Endothelial cell of umbilical vein (primary cell): ENCODE results near the gene HDLBP. TPM values are rescaled to one million over a fixed set of nuclear protein-coding genes. Genes with fewer than 3 reads are reported as not detected.

Source experiments
- BruUV-seq: library from RNA; stranded (reverse); fragments of 400-500 nt; replicated peaks from 2 replicates; lab custom pipeline; 2021; lab: Mats Ljungman, UMichigan
- CTCF ChIA-PET: fragments of 300-600, 350-600 bp; sonication (Branson Sonifier 250); formaldehyde crosslinking; loops from one replicate; lab custom pipeline; 2021; ENCODE audit warnings: antibody characterized with exemption, inconsistent platforms; lab: Charles Lee
- POLR2A ChIA-PET: fragments of 300-600, 350-600 bp; sonication (Branson Sonifier 250); formaldehyde crosslinking; loops from one replicate; lab custom pipeline; 2021; ENCODE audit warnings: antibody characterized with exemption, inconsistent platforms; lab: Charles Lee
- DNase-seq: peaks from one replicate; pipeline ENCODE4 v3.0.0-alpha.2; 2011; ENCODE audit warnings: low read depth, low spot score
- FAIRE-seq: peaks from 2 replicates; lab custom pipeline; 2011; peaks lifted over from hg19 to GRCh38; lab: Jason Lieb, UNC
- H2AFZ ChIP-seq: 2 replicates; pipeline ENCODE4 v1.6.0; 2012; ENCODE audit warnings: low read depth, low read length, control low read depth, inconsistent platforms
- H3K27ac ChIP-seq: 2 replicates; pipeline ENCODE4 v1.5.1; 2011; ENCODE audit warnings: low read depth, mild to moderate bottlenecking, control low read depth, low read length, moderate library complexity; ENCODE audit not compliant: insufficient read depth
- H3K27me3 ChIP-seq, 2 experiments: 2 replicates each; pipeline versions ENCODE4 v1.6.0 to v1.6.1; 2011; ENCODE audit warnings: low read length in 2 of 2, mixed read lengths in 1 of 2; ENCODE audit not compliant: control insufficient read depth in 2 of 2, insufficient read depth in 2 of 2
- H3K36me3 ChIP-seq, 2 experiments: 2 replicates in 1 of 2; 3 replicates in 1 of 2; pipeline ENCODE4 v1.5.1; 2011; ENCODE audit warnings: low read length in 2 of 2, mild to moderate bottlenecking in 1 of 2, moderate library complexity in 1 of 2; ENCODE audit not compliant: control insufficient read depth in 2 of 2, insufficient read depth in 2 of 2; ENCODE audit errors: extremely low read depth in 1 of 2
- H3K4me1 ChIP-seq: 3 replicates; pipeline ENCODE4 v1.5.1; 2011; ENCODE audit warnings: mild to moderate bottlenecking, low read length; ENCODE audit not compliant: control insufficient read depth, insufficient read depth; ENCODE audit errors: extremely low read depth
- H3K4me2 ChIP-seq: 2 replicates; pipeline ENCODE4 v1.6.1; 2011; ENCODE audit warnings: low read length, control low read depth, mixed read lengths; ENCODE audit not compliant: insufficient read depth
- H3K4me3 ChIP-seq, 3 experiments: fragments of 200-600 bp in 1 of 3; sonication (generic), shearing (Covaris generic) in 1 of 3; replicated peaks in 1 of 3; 2 replicates each; pipeline ENCODE4 v1.5.1; 2011 to 2016; ENCODE audit warnings: control low read depth in 3 of 3, low read length in 3 of 3, mild to moderate bottlenecking in 2 of 3, inconsistent platforms in 1 of 3, low read depth in 1 of 3, moderate library complexity in 1 of 3; ENCODE audit not compliant: insufficient read depth in 1 of 3
- H3K79me2 ChIP-seq: 2 replicates; pipeline ENCODE4 v1.6.0; 2012; ENCODE audit warnings: low read length, inconsistent platforms; ENCODE audit not compliant: control insufficient read depth, insufficient read depth
- H3K9ac ChIP-seq: replicated peaks from 2 replicates; pipeline ENCODE3; 2011; ENCODE audit warnings: low read length, control low read depth; ENCODE audit not compliant: insufficient read depth; ENCODE audit errors: extremely low read depth
- H3K9me1 ChIP-seq: replicated peaks from 3 replicates; pipeline ENCODE4 v1.6.0; 2011; ENCODE audit warnings: mild to moderate bottlenecking, low read length; ENCODE audit not compliant: control insufficient read depth, insufficient read depth; ENCODE audit errors: extremely low read depth
- H3K9me3 ChIP-seq: replicated peaks from 2 replicates; pipeline ENCODE4 v1.5.1; 2012; ENCODE audit warnings: low read length, inconsistent platforms; ENCODE audit not compliant: control insufficient read depth, insufficient read depth
- H4K20me1 ChIP-seq: replicated peaks from 2 replicates; pipeline ENCODE3; 2011; ENCODE audit warnings: mild to moderate bottlenecking, low read length; ENCODE audit not compliant: control insufficient read depth, insufficient read depth; ENCODE audit errors: extremely low read depth
- CTCF ChIP-seq, 2 donors: IDR thresholded peaks; 1 replicate in 1 of 2; 2 replicates in 1 of 2; pipeline ENCODE4 v1.5.1; 2011; ENCODE audit warnings: low read length in 2 of 2, mild to moderate bottlenecking in 2 of 2, moderate library complexity in 2 of 2, control low read depth in 1 of 2, inconsistent platforms in 1 of 2, low read depth in 1 of 2; ENCODE audit not compliant: insufficient read depth in 1 of 2; ENCODE audit errors: extremely low read depth in 1 of 2
- EZH2 ChIP-seq: IDR thresholded peaks from 2 replicates; pipeline ENCODE4 v1.6.1; 2012; ENCODE audit warnings: borderline replicate concordance, low read depth, mild to moderate bottlenecking, moderate library complexity, low read length, inconsistent platforms; ENCODE audit not compliant: severe bottlenecking
- FOS ChIP-seq: IDR thresholded peaks from 2 replicates; pipeline ENCODE4 v1.6.1; 2011; ENCODE audit warnings: mild to moderate bottlenecking, low read length, moderate library complexity, borderline replicate concordance; ENCODE audit not compliant: insufficient read depth
- GATA2 ChIP-seq: IDR thresholded peaks from 2 replicates; pipeline ENCODE4 v1.7.0; 2011; ENCODE audit warnings: low read depth, mild to moderate bottlenecking, moderate library complexity, mixed read lengths, low read length; ENCODE audit not compliant: insufficient read length, insufficient read depth
- JUN ChIP-seq: IDR thresholded peaks from 2 replicates; pipeline ENCODE4 v1.6.1; 2011; ENCODE audit warnings: borderline replicate concordance, low read depth; ENCODE audit not compliant: insufficient read length, insufficient read depth
- MYC ChIP-seq: IDR thresholded peaks from one replicate; pipeline ENCODE4 v1.6.1; 2011; ENCODE audit warnings: mild to moderate bottlenecking, low read depth, low read length
- POLR2A ChIP-seq: IDR thresholded peaks from 2 replicates; pipeline ENCODE4 v1.6.1; 2012; ENCODE audit warnings: low read depth, mild to moderate bottlenecking, control low read depth, low read length
- dilution Hi-C: fragments of 300-500 bp; cut with MboI; formaldehyde crosslinking; loops from one replicate; pipeline ENCODE4 v1.15.0; 2019; ENCODE audit warnings: low sequenced_read_pairs; ENCODE audit not compliant: extremely low pct_ligation_motif_present
- intact Hi-C: fragments of 100-400 bp; cut with micrococcal nuclease; formaldehyde crosslinking; loops from one replicate; pipeline ENCODE4 v1.10.0; 2022
- polyA plus RNA-seq, 4 experiments: library from polyadenylated mRNA; depleted of rRNA in 3 of 4; stranded (reverse) in 3 of 4; unstranded in 1 of 4; fragments of >200 nt; gene quantifications; 2 replicates each; pipeline versions ENCODE4 v1.2.1 to v1.2.3, GENCODE V29; 2011 to 2012; ENCODE audit warnings: missing spikeins in 1 of 4
- total RNA-seq: library from RNA; stranded (reverse); gene quantifications from 2 replicates; pipeline ENCODE4 v1.2.3, GENCODE V29; 2021

The HDLBP gene
- total and polyA plus RNA-seq, 2 donors (not counting 3 experiments of a cell fraction or from before 2014, with no cell fraction given) = 379 to 569 TPM

DNA sequence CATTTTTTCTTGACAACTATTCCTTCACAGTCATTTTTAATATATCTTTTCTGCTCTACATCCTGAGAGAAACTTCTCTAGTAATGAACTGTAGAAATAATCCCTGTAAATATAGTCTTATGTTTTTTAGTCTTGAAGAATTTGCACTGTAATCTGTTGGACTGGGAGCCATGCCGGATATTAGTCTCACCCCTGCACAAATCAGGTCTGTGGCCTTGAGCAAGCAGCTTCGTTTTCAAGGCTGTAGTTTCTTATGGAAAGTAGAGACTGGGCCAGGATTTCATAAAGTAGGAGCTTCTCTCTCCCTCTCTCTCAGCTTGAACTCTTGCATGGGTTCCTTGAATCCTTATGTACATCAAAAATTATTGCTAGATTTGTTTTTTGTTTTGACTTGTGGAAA is 49.3 kb upstream of the HDLBP start:
- no peaks in the 10 kb centered on the region for H3K27me3 ChIP-seq
- dilution Hi-C loops = no loop called here
- no peak overlapping the region for H2AFZ ChIP-seq
- BruUV-seq = no TSS peak
- H3K36me3 ChIP-seq = no peaks in the 10 kb centered on the region
- TF ChIP-seq GATA2 (no peak), CTCF (IDR thresholded peaks at IDR 0.05; ENCODE audit: extremely low read depth in 1 of 2, insufficient read depth in 1 of 2, low read depth in 1 of 2, low read length in 2 of 2) (no peak), MYC (no peak), EZH2 (no peak), POLR2A (no peak), JUN (no peak), FOS (no peak)
- POLR2A ChIA-PET = no interaction called here
- no peak overlapping the region for H3K9ac ChIP-seq
- DNase-seq (no peak), FAIRE-seq (no peak)
- no peaks in the 10 kb centered on the region for H4K20me1 ChIP-seq
- no peak overlapping the region for H3K4me2 ChIP-seq
- CTCF ChIA-PET = interaction anchor here (1.6 kb wide), 1 partner anchor 15 kb away, joined by 7 read pairs; no protein-coding TSS in a partner anchor
- H3K9me1 ChIP-seq = no peaks in the 10 kb centered on the region
- H3K79me2 ChIP-seq = peaks cover 44% of the 10 kb centered on the region
- no peak overlapping the region for H3K27ac ChIP-seq
- no peaks in the 10 kb centered on the region for H3K9me3 ChIP-seq
- intact Hi-C loops = no loop called here
- no peak overlapping the region for H3K4me3 ChIP-seq
- no peaks in the 10 kb centered on the region for H3K4me1 ChIP-seq
